K562 (cell line): ENCODE data around the gene LY6G6F. TPM values are rescaled to one million over a fixed set of nuclear protein-coding genes. Genes with fewer than 3 reads are reported as not detected.

Experiments
- CXXC5 ChIP-seq: fragments of 250-450 bp; sonication (Bioruptor Pico); IDR thresholded peaks from 2 replicates; pipeline ENCODE4 v1.8.0; 2022; ENCODE audit warnings: inconsistent platforms, mild to moderate bottlenecking, moderate library complexity
- DNMT1 ChIP-seq: fragments of 450-650 bp; IDR thresholded peaks from 2 replicates; pipeline ENCODE4 v1.6.1; 2016; ENCODE audit warnings: antibody characterized with exemption, mild to moderate bottlenecking
- EGR1 ChIP-seq: fragments of 450-650 bp; conservative IDR thresholded peaks from 2 replicates; pipeline ENCODE4 v1.6.1; 2017; ENCODE audit warnings: mild to moderate bottlenecking
- HINFP ChIP-seq: fragments of 450-650 bp; conservative IDR thresholded peaks from 2 replicates; pipeline ENCODE4 v1.6.1; 2016; ENCODE audit warnings: missing genetic modification characterization, low read depth, mild to moderate bottlenecking, control low read depth, missing compliant biosample characterization
- MBD2 ChIP-seq: sonication (generic); IDR thresholded peaks from 2 replicates; pipeline ENCODE4 v1.6.1; 2016; ENCODE audit warnings: low read depth, borderline replicate concordance
- NBN ChIP-seq: fragments of 450-650 bp; IDR thresholded peaks from 2 replicates; pipeline ENCODE4 v1.6.1; 2016; ENCODE audit warnings: low read depth, mild to moderate bottlenecking
- NONO ChIP-seq, 2 experiments: fragments of 200-400 bp in 1 of 2; fragments of 450-650 bp in 1 of 2; formaldehyde crosslinking in 1 of 2; IDR thresholded peaks; 2 replicates each; pipeline ENCODE4 v1.6.1; 2017; ENCODE audit warnings: low read depth in 2 of 2, mild to moderate bottlenecking in 2 of 2, moderate library complexity in 2 of 2, low read length in 1 of 2
- NR0B1 ChIP-seq: fragments of 450-650 bp; IDR thresholded peaks from one replicate; pipeline ENCODE4 v1.6.1; 2018; ENCODE audit warnings: mild to moderate bottlenecking, moderate library complexity; ENCODE audit not compliant: partially characterized antibody
- POLR2B ChIP-seq: fragments of 450-650 bp; IDR thresholded peaks from 2 replicates; pipeline ENCODE4 v1.6.1; 2018; ENCODE audit warnings: low read depth; ENCODE audit not compliant: partially characterized antibody
- PPARD ChIP-seq: fragments of 250-450 bp; sonication (Bioruptor Pico); IDR thresholded peaks from 2 replicates; pipeline ENCODE4 v1.8.0; 2022; ENCODE audit warnings: inconsistent platforms, mild to moderate bottlenecking, moderate library complexity
- RBM14 ChIP-seq: fragments of 200-400 bp; formaldehyde crosslinking; IDR thresholded peaks from 2 replicates; pipeline ENCODE4 v1.6.1; 2018; ENCODE audit warnings: low read depth, mild to moderate bottlenecking, low read length, moderate library complexity, borderline replicate concordance; ENCODE audit not compliant: insufficient read depth
- SFPQ ChIP-seq: fragments of 200-400 bp; formaldehyde crosslinking; IDR thresholded peaks from 2 replicates; pipeline ENCODE4 v1.6.1; 2017; ENCODE audit warnings: mild to moderate bottlenecking, low read depth, low read length, moderate library complexity
- SIRT6 ChIP-seq: IDR thresholded peaks from one replicate; pipeline ENCODE4 v1.6.1; 2012; ENCODE audit warnings: low read depth, mild to moderate bottlenecking, control low read depth, inconsistent platforms, low read length, moderate library complexity
- SIX5 ChIP-seq, 2 experiments: IDR thresholded peaks; 2 replicates each; pipeline ENCODE4 v1.6.1; 2011; ENCODE audit warnings: low read length in 2 of 2, borderline replicate concordance in 1 of 2, low read depth in 1 of 2, mild to moderate bottlenecking in 1 of 2, moderate library complexity in 1 of 2; ENCODE audit not compliant: insufficient read depth in 1 of 2
- SMAD1 ChIP-seq: fragments of 150-350 bp; IDR thresholded peaks from 2 replicates; pipeline ENCODE4 v1.6.1; 2014; ENCODE audit warnings: low read length, low read depth; ENCODE audit not compliant: partially characterized antibody
- TOE1 ChIP-seq, 2 experiments: fragments of 450-650 bp in 1 of 2; sonication (generic) in 1 of 2; formaldehyde crosslinking in 1 of 2; IDR thresholded peaks; 2 replicates each; pipeline versions ENCODE4 v1.7.1 to v1.8.0; 2016 to 2022; ENCODE audit warnings: borderline replicate concordance in 2 of 2, mild to moderate bottlenecking in 2 of 2, antibody characterized with exemption in 1 of 2, inconsistent platforms in 1 of 2, low read depth in 1 of 2, missing genetic modification reagents in 1 of 2, moderate library complexity in 1 of 2
- XRCC5 ChIP-seq: fragments of 200-400 bp; formaldehyde crosslinking; IDR thresholded peaks from 2 replicates; pipeline ENCODE4 v1.6.1; 2017; ENCODE audit warnings: low read depth, mild to moderate bottlenecking, low read length
- ZNF311 ChIP-seq: fragments of 250-450 bp; sonication (Bioruptor Pico); IDR thresholded peaks from 2 replicates; pipeline ENCODE4 v1.4.0; 2020; ENCODE audit warnings: mild to moderate bottlenecking, moderate library complexity
- ZNF398 ChIP-seq: fragments of 250-450 bp; sonication (Bioruptor Pico); IDR thresholded peaks from 2 replicates; pipeline ENCODE4 v1.8.0; 2021; ENCODE audit warnings: moderate library complexity, mild to moderate bottlenecking, inconsistent platforms
- polyA plus RNA-seq, 8 experiments: library from polyadenylated mRNA; depleted of rRNA in 4 of 8; stranded (reverse) in 5 of 8; unstranded in 3 of 8; fragments of >200 nt; fragmentation: Nextera tagmentation in 2 of 8; fragmentation: Illumina TruSeq in 1 of 8; extraction: Ambion mirVana in 2 of 8; extraction: Trizol in 1 of 8; gene quantifications; 2 replicates each; pipeline versions ENCODE4 v1.2.1 to v1.2.3, GENCODE V29; 2011 to 2014; ENCODE audit warnings: inconsistent platforms in 1 of 8, missing spikeins in 1 of 8
- total RNA-seq, 7 experiments: library from RNA; depleted of rRNA in 6 of 7; stranded (reverse); fragments of >200 nt in 6 of 7; fragmentation: Illumina TruSeq in 2 of 7; extraction: Trizol in 2 of 7; gene quantifications; 2 replicates each; pipeline versions ENCODE4 v1.2.1 to v1.2.3, GENCODE V29; 2011 to 2021; ENCODE audit warnings: low replicate concordance in 1 of 7

LY6G6F gene
- total and polyA plus RNA-seq, 9 of the 15 experiments (the other 6 are each of a cell fraction or from before 2014, with no cell fraction given), result 0.14 to 0.50 (median 0.28) TPM; not detected in 2

- TF ChIP-seq SFPQ, result no peak
- peak; percentile 85 for TF ChIP-seq SMAD1
- no peak for TF ChIP-seq ZNF398
- no peak for TF ChIP-seq RBM14
- no peak for TF ChIP-seq NBN
- TF ChIP-seq HINFP (tag), result no peak
- TF ChIP-seq PPARD (CRISPR knock-in tag), result no peak
- TF ChIP-seq POLR2B, result peak; percentile 94
- no peak for TF ChIP-seq NONO (IDR thresholded peaks at IDR 0.05; ENCODE audit: low read depth in 2 of 2, low read length in 1 of 2)
- TF ChIP-seq EGR1, result no peak
- TF ChIP-seq DNMT1, result peak; percentile 77; the same call in 1 of the 2 replicates
- TF ChIP-seq TOE1 (IDR thresholded peaks at IDR 0.05; ENCODE audit: borderline replicate concordance), result no peak
- TF ChIP-seq TOE1 (CRISPR knock-in tag; IDR thresholded peaks at IDR 0.05; ENCODE audit: borderline replicate concordance, low read depth), result peak; percentile 97; the same call in 1 of the 2 replicates
- TF ChIP-seq ZNF311 (CRISPR knock-in tag), result no peak
- TF ChIP-seq SIRT6, result no peak
- peak; percentile 79; the same call in 1 of the 2 replicates for TF ChIP-seq XRCC5
- no peak for TF ChIP-seq SIX5 (IDR thresholded peaks at IDR 0.05; ENCODE audit: borderline replicate concordance in 1 of 2, insufficient read depth in 1 of 2, low read depth in 1 of 2, low read length in 2 of 2)
- no peak for TF ChIP-seq MBD2
- no peak for TF ChIP-seq NR0B1
- peak; percentile 99 for TF ChIP-seq CXXC5 (CRISPR knock-in tag)
These were observed 33.2 kb downstream of the LY6G6F start, which contains the start of gene MSH5 (continued) for GRCh38 chr6:31739639-31740396.
